Umbilical cord (tissue), 2 donors: ENCODE results near the gene CCDC92. TPM values are rescaled to one million over a fixed set of nuclear protein-coding genes. Genes with fewer than 3 reads are reported as not detected.

Experiments used
- DNase-seq: peaks from one replicate; pipeline ENCODE4 v3.0.0-alpha.2; 2015; ENCODE audit warnings: low spot score
- total RNA-seq: library from RNA; depleted of rRNA; stranded (reverse); fragments of >200 nt; gene quantifications from one replicate; pipeline ENCODE4 v1.2.3, GENCODE V29; 2014; ENCODE audit warnings: low replicate concordance; ENCODE audit not compliant: insufficient read depth

The CCDC92 gene
- total RNA-seq, 1 donor from 2014 or later: 7.2 TPM

DNA sequence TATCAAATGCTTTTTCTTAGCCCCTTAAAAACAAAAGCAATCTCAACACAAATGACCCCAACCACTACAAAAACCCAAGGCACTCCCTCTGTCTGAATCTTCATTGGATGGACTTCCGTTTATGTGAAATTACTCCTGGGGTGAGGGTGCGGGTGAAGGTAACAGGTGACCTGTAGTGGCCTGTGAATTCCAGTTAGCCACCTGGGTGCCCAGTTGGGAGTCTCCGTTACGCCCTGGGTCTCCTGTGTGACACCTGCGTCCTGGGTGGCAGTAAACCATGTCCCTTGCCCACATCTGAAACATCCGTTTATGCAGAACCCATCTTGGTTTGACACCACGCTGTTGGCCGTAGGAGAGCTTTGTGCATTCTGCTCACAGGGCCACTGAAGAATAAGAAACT lies 62.6 kb downstream of the CCDC92 start:
- no peak for DNase-seq

DNA sequence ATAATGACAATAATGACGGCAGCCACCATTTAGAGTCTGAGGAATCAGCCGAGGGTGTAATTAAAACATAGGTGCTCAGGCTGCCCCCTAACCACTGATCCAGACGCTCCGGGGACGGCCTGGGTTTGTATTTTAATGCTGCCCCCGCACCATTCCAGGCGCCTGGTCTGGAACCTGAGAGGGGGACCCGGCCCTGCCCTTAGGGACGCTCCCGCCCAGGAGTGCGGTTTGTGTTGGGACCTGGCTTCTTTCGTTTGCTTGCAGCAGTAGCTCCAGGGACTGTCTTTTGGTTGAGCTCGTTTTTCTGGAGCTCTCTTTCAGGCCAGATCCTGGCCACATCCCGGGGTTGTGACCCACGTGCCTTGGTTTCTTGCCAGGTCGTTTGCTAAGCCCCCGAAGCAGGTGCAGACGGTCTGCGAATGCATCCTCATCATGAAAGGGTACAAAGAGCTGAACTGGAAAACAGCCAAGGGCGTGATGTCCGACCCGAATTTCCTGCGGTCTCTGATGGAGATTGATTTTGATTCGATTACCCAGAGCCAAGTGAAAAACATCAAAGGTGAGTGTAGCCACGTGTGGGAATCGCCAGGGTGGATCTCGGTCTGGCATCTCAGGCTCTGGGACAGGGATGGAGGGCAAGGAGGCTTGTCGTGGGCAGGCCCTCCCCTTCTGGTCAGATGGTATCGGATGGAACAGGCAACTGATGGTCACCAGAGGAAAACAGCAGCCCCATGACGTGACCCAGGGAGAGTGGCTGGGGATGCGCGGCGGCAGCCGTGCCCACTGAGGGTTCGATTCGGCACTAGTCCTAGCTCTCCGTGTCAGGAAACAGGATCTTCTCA lies 63.5 kb downstream of the CCDC92 start:
- DNase-seq: no peak

DNA sequence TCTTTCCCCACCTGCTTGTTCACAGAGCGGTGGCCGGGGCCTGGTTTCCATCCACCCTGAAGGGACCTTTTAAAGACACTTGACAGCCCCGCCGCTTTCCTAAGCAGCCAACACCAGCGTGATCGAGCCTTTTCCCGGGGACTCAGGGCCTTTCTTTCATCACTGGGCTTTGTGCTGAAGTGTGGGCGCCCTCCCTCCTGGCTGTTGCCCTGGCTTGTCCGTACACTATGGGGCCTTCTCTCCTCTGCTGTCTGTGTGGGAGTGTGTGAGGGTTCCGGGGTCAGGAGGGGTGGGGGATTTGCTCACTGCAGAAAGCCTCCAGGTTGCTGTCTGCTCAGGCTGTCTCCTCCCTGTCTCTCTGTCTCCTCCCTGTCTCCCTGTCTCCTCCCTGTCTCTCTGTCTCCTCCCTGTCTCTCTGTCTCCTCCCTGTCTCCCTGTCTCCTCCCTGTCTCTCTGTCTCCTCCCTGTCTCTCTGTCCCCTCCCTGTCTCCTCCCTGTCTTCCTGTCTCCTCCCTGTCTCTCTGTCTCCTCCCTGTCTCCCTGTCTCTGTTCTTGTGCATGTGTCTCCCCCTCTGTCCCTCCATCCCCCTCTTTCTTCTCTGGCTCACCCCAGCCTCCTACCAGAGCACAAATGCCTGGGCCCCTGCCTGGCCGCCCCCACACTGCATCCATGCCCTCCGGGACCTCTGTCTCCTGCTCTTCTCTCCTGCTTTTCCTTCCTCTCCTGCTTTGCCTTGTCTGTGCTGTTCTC lies 64.7 kb downstream of the CCDC92 start:
- DNase-seq: peak; percentile 72

DNA sequence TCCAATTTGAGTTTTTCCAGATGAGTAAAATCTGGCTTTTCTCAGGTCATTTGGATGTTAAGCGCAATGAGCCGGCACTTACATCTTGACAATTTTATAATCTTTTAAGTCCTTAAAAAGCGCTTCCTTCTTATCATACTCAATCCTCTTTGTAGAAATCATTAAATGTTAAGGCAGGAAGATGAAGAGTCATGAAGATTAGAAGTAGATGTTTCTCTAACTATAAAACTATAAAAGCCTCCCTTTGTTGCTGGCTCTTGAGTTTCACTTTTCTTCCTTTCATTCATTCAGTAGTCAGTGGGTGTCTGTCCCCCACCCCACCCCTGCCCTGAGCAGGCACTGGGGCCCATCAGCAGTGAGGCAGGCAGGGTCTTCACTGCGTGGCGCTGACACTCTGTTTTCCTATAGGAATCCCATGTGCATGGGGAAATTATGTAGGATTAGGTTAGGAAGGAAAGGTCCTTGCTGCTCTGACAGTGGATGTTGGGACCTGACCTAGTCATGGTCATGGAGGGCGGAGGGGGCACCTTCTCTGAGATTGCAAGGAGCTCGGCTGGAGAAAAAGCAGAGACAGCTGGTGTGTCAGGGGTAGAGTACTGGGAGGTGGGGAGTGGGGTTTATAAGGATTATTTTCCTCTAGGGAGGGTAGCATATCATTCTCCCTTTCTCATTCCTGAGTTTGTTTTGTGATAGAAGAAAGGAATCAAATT lies 65.8 kb downstream of the CCDC92 start:
- peak; percentile 82 for DNase-seq

DNA sequence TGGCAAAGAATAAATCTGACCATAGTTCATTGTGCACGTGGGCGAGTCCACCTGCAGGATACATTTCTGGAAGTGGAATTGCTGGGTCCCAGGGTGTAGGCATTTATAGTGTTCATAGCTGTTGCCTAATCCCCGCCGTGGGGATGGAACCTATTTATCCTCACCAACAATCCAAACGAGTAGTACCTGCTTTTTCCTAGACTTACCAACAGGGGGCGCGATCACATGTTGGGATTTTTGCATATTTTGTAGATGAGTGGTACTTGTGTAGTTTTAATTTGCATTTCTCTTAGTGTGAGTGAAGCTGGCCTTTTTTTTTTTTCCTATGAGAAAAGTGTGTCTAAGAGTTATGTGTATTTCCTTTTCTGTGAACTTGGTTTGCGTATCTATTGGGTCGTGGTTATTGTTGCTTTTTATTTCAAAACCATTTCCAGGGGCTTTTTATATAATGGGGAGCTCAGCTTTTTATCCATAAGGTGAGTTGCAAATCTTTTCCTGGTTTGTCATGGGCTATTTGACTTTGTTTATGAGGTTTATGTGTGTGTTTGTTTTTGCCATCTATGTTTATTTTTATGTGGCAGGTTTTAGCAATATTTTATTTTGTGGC lies 67.2 kb downstream of the CCDC92 start:
- peak; percentile 61 for DNase-seq

DNA sequence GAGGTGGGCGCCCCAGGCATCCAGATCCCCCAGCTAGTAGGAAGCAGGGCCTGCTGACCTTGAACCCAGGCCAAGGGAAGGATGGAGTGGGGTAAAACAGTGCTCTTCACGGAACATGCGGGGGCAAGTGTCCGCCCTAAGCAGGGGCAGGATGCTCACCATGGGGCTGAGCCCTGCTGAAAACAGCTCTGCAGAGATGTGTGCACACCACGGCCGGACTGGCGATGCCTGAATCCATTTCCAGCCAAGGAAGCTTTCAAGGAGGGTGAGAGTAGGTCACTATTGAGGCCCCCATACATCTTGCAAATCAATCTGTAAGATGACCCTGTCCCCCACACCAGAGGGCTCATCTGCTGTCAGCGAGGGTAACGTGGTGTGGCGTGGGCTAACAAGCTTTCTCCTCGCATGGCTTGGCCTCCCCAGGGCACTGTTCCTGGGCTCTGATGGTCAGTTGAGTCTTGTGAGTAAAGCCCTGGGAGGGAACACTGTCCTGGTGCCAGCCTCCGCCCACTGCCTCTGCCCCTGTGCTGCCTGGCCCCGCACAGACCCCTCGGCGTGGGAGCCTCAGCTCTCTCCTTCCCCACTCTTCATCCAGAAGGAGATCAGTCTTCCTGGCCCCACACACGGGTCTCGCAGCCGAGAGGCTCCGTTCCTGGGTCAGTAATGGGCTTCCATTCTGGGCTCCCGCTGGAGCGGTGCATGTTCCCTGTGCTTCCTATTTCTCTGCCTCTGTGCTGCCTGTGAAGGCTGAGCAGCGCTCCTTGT lies 69.1 kb downstream of the CCDC92 start:
- DNase-seq: no peak

DNA sequence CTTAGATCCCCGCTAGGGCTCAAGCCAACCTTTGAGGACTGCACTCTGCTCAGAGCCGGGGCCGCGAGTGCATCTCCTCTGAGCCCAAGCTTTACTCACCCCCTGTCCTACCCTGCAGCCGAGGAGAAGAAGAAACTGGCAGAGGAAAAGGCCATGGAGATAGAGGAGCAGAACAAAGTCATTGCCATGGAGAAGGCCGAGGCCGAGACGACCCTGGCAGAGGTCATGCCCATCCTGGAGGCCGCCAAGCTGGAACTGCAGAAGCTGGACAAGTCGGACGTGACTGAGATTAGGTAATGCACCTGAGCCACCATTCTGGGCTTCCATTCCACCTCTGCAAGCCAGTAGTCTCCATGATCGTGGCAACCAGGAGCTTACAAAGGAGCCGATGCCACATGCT lies 69.8 kb downstream of the CCDC92 start:
- DNase-seq: no peak

DNA sequence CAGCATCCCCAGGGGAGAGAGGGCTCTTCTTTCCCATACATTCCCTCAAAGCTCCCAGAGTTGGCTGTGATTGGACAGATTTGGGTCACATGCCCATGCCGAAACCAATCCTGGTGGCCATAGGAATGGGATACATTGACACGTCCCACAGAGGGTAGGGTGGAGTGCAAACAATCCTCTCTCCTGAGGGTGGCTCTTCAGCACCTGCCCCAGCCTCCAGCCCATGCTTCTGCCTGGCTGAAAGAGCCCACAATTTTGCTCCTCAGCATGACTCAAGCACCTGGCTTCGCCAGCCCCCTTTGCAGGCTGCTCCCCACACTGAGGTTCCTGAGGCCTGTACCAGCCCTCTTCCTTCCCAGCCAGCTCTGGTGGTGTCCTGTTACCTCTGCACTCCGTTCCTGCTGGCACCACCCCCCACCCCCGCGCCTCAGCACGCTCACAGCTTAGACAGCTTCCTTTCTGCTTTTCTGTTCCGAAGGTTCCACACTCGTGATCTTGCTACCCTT lies 71.7 kb downstream of the CCDC92 start:
- no peak for DNase-seq

DNA sequence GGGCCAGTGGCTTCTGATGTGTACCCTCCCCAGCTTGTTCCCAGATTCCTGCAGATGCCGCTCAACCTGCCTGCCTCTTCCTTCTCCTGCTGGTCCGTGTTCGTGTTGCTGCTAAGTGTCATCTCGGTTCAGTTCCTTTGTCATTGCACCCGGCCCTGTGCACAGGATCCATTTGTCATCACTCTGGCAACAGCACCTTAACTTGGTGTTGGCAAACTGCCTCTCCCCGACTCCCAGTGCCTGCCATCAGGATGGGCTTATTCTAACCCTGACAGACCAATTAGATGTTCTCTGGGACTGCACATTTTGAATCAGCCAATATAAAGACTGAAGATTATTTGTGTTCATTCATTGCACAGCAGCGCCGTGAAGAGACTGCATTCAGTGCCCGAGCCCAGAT lies 73.3 kb downstream of the CCDC92 start:
- DNase-seq: no peak

DNA sequence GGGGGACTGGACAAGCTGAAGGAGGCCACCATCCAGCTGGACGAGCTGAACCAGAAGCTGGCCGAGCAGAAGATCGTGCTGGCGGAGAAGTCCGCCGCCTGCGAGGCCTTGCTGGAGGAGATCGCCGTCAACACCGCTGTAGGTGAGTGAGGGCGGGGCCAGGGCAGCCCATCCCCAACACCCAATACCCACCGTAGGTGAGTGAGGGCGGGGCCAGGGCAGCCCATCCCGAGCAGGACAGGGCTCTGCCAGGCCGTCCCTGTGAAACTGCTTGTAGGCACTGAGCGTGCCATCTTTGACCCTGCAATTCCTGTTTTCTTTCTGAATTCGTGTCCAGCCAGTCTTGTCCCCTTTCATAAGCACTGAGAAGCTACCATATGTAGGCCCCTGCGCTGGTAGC lies 74.0 kb downstream of the CCDC92 start:
- no peak for DNase-seq

DNA sequence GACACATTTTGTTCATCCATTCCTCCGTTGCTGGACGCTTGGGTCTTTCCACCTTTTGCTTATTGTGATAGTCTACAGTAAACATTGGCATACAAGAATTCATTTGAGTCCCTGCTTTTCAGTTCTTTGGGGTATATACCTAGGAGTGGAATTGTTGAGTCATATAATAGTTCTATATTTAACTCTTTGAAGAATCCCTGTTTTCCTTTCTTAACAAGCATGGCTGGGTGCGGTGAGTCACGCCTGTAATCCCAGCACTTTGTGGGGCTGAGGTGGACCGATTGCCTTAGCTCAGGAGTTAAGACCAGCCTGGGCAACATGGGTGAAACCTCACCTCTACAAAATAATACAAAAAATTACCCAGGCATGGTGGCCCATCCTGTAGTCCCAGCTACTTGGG lies 75.4 kb downstream of the CCDC92 start:
- no peak for DNase-seq

DNA sequence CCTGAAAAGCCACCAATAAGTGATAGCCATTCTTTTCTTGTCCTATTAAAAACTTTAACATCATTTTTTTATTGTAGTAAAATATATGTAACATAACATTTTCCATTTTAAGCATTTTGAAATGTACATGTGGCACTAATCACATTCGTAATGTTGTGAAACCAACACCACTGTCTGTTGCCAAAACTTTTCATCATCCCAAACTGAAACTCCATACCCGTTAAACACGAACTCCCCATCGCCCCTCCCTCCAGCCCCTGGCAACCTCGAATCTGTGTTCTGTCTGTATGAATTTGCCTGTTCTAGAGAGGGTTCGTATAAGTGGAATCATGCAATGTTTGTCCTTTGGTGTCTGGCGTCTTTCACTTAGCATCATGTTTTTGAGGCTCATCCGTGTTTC lies 75.9 kb downstream of the CCDC92 start:
- DNase-seq: peak; percentile 26

DNA sequence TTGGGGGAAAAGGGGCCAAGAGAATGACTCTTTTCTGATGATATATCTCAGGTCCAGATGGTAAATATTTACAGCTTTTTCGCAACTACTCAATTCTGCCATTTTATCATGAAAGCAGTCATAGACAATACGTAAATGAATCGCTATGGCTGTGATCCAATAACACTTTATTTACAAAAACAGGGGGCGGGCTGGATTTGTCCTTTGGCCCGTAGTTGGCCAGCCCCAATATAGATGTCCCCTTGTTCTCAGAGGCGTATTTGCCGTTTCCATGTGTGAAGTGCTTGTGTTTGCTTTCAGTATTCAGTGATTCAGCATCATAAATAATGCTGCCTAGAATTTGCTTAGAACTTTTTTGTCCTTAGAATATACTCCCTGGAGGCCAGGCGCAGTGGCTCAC lies 77.2 kb downstream of the CCDC92 start:
- no peak for DNase-seq

DNA sequence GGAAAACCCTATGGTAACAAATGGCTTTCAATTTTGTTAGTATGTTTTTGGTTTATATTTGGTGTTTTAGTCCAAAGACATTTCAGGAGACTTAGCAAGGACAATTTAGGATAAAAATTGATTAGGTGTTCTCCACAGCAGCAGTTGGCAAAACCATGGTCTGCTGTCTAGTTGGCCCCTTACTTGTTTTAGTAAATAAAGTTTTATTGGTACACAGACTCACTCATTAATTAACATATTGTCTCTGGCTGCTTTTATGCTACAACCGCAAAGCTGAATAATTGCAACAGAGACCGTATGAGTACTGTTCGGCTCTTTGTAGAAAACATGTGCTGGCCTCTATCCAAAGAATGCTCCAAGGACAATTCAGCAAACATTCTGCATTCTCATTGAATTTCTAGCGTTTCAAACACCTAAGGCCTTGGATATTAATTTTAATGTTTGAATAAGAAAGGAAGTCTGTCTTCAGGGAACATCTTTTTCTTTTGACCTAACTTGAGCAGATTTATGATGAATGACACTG lies 77.7 kb downstream of the CCDC92 start:
- DNase-seq: no peak

DNA sequence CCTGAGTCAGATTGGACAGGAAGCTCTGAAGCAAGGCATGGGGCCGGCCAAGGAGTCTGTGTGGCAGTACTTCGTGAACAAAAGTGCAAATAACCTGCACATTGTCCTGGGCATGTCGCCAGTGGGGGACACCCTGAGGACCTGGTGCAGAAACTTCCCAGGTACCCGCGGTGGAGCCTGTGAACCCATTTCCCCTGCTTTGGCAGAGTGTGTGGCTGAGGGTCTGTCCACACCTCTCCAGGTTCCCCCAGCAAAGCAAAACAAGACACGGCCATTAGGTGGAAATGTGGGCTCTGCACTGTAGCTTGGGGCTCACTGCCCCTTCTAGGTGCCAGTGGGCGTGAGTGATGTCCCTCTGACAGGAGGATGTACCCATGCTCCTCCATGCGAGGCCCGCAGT lies 79.4 kb downstream of the CCDC92 start:
- no peak for DNase-seq

DNA sequence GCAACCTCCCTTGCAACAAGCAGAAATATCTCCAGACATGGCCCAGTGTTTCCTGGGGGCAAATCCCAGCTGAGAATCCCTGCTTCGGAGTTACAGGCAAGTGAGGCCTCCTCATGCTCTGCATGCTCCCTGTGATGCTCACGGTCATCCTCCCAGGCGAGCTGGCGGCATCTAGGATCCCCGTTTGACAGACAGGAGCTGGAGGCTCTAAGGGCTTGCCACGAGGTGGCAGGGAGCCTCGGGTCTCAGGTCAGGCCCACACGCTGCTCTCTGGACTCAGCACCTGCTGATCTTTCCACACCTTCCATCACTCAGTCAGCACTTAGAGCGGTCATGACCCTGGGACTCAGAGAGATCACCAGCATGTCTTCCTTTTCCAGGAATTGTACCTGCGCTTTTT lies 79.8 kb downstream of the CCDC92 start:
- DNase-seq: no peak

DNA sequence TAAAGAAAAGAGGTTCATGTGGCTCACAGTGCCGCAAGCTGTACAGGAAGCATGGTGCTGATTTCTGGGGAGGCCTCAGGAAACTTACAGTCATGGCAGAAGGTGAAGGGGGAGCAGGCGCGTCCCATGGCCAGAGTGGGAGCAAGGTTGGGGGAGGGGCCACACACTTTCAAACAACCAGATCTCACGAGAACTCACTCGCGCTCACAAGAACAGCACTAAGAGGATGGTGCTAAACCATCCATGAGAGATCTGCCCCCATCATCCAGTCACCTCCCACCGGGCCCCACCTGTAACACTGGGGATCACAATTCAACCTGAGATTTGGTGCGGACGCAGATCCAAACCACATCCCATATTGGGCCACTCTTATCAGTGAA lies 80.5 kb downstream of the CCDC92 start:
- no peak for DNase-seq

DNA sequence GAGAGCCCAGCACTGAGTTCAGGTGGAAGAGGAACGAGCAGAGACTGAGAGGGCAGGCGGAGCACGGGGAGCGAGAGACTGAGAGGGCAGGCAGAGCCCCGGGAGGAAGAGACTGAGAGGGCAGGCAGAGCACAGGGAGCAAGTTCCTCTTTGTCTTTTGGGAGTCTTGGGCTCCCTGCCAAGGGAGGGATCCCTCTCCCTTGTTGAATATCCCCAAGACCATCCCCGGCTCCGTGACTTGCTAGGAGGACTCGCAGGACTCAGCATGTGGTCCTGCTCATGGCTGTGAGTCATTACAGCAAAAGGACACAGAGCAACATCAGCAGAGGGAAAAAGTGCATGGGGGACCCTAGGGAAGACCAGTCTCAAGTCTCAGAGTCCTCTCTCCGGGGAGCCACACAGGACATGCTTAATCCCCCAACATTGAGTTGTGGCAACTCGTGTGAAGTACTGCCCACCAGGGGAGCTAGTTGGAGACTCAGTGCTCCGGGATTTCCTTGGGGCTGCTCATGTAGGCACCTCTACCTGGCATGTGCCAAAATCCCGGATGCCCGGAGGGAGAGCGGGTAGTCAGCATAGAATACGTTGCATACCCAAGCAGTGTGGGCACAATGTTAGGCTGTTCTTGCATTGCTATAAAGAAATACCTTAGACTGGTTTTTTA lies 81.0 kb downstream of the CCDC92 start:
- no peak for DNase-seq

DNA sequence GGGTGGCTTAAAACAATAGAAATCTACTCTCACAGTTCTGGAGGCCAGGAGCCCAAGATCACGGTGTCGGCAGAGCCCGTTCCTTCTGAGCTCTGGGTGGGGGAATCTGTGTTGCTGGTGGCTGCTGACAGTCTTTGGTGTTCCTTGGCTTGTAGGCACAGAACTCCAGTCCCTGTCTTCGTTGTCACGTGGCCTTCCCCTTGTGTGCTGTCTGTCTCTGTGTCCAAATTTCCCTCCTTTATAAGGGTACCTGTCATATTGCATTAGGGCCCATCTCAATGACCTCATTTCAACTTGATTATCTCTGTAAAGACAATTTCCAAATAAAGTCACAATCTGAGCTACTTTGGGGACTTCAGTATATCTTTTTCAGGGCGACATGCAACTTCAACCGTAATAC lies 81.6 kb downstream of the CCDC92 start:
- no peak for DNase-seq

DNA sequence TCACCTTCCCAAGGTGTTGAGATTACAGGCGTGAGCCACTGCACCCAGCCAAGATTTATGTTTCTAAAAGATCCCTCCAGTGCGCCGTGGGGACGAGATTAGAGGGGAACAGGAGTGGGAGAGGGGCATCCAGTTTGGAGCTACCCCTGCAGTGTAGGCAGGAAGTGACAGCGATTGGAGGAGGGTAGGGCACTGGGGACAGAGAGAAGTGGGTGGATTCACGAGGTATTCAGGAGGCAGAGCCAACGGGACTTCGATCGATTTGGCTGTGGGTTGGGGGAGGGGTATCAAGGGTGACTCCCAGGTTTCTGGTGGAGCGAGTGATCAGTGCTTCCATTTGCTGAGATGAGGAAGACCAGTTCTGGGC lies 82.1 kb downstream of the CCDC92 start:
- DNase-seq: no peak
